ENCODE data around the gene SLC22A1. TPM values are rescaled to one million over a fixed set of nuclear protein-coding genes. Genes with fewer than 3 reads are reported as not detected.

SLC22A1 gene
- total RNA-seq, 1 donor from 2014 or later, result 2.4 TPM

GRCh38 chr6:160190973-160191372 lies 69.4 kb downstream of the SLC22A1 start:
- Mint-ChIP-seq H3K27ac (no peak overlapping the region), H3K36me3 (ENCODE audit: insufficient read depth) (peaks cover 4% of the 10 kb centered on the region), H3K4me3 (ENCODE audit: low read depth) (no peak overlapping the region), H3K4me1 (ENCODE audit: low read depth) (no peaks in the 10 kb centered on the region), H3K27me3 (no peaks in the 10 kb centered on the region), H3K9me3 (ENCODE audit: low read depth) (peaks cover 29% of the 10 kb centered on the region)
- no peak for TF ChIP-seq CTCF (IDR thresholded peaks at IDR 0.05; ENCODE audit: unreplicated experiment)
- no peak for DNase-seq (ENCODE audit: low spot score, unreplicated experiment)

GRCh38 chr6:160192840-160193239 lies 71.2 kb downstream of the SLC22A1 start:
- H3K36me3 Mint-ChIP-seq (ENCODE audit: insufficient read depth), result peaks cover 4% of the 10 kb centered on the region
- no peak for DNase-seq (ENCODE audit: low spot score, unreplicated experiment)
- H3K9me3 Mint-ChIP-seq (ENCODE audit: low read depth), result peaks cover 39% of the 10 kb centered on the region
- no peak overlapping the region for H3K27ac Mint-ChIP-seq
- no peak for TF ChIP-seq CTCF (IDR thresholded peaks at IDR 0.05; ENCODE audit: unreplicated experiment)
- H3K4me3 Mint-ChIP-seq (ENCODE audit: low read depth), result no peak overlapping the region
- H3K27me3 Mint-ChIP-seq, result no peaks in the 10 kb centered on the region
- peaks cover 3% of the 10 kb centered on the region for H3K4me1 Mint-ChIP-seq (ENCODE audit: low read depth)

- Mint-ChIP-seq H3K9me3 (ENCODE audit: low read depth) (peaks cover 39% of the 10 kb centered on the region), H3K4me1 (ENCODE audit: low read depth) (peaks cover 14% of the 10 kb centered on the region), H3K27me3 (no peaks in the 10 kb centered on the region), H3K36me3 (ENCODE audit: insufficient read depth) (peaks cover 4% of the 10 kb centered on the region), H3K4me3 (ENCODE audit: low read depth) (no peak overlapping the region), H3K27ac (no peak overlapping the region)
- TF ChIP-seq CTCF (IDR thresholded peaks at IDR 0.05; ENCODE audit: unreplicated experiment), result no peak
- DNase-seq (ENCODE audit: low spot score, unreplicated experiment), result no peak
These were observed 73.2 kb downstream of the SLC22A1 start for GRCh38 chr6:160194808-160195207.

GRCh38 chr6:160197662-160198061 lies 76.0 kb downstream of the SLC22A1 start:
- Mint-ChIP-seq H3K36me3 (ENCODE audit: insufficient read depth) (peaks cover 3% of the 10 kb centered on the region), H3K27ac (peak overlapping the region; percentile 29), H3K27me3 (no peaks in the 10 kb centered on the region), H3K4me1 (ENCODE audit: low read depth) (peaks cover 27% of the 10 kb centered on the region), H3K4me3 (ENCODE audit: low read depth) (no peak overlapping the region), H3K9me3 (ENCODE audit: low read depth) (peaks cover 33% of the 10 kb centered on the region)
- no peak for DNase-seq (ENCODE audit: low spot score, unreplicated experiment)
- TF ChIP-seq CTCF (IDR thresholded peaks at IDR 0.05; ENCODE audit: unreplicated experiment), result no peak

- Mint-ChIP-seq H3K9me3 (ENCODE audit: low read depth) (peaks cover 27% of the 10 kb centered on the region), H3K36me3 (ENCODE audit: insufficient read depth) (peaks cover 3% of the 10 kb centered on the region), H3K27me3 (no peaks in the 10 kb centered on the region), H3K4me3 (ENCODE audit: low read depth) (no peak overlapping the region), H3K27ac (peak overlapping the region; percentile 73), H3K4me1 (ENCODE audit: low read depth) (peaks cover 27% of the 10 kb centered on the region)
- TF ChIP-seq CTCF (IDR thresholded peaks at IDR 0.05; ENCODE audit: unreplicated experiment), result no peak
- no peak for DNase-seq (ENCODE audit: low spot score, unreplicated experiment)
These were observed 77.1 kb downstream of the SLC22A1 start for GRCh38 chr6:160198606-160199211.
